Stomach (tissue), 9 donors: Measurements from ENCODE around the gene PSMB8. TPM values are rescaled to one million over a fixed set of nuclear protein-coding genes. Genes with fewer than 3 reads are reported as not detected.

Experiments used
- DNase-seq, 2 donors: peaks; one replicate each; pipeline versions ENCODE4 v3.0.0 to v3.0.0-alpha.2; 2013 to 2019
- H3K27ac ChIP-seq, 5 donors: fragments of 200-600 bp in 4 of 5; sonication (generic) in 4 of 5; one replicate each; pipeline ENCODE4 v1.5.1; 2013 to 2019; ENCODE audit warnings: mild to moderate bottlenecking in 1 of 5, moderate library complexity in 1 of 5
- H3K27me3 ChIP-seq, 3 donors: fragments of 200-600 bp; sonication (generic); one replicate each; pipeline ENCODE4 v1.5.1; 2017 to 2019; ENCODE audit warnings: mixed run types in 1 of 3
- H3K36me3 ChIP-seq, 4 donors: fragments of 200-600 bp; sonication (generic); 1 replicate in 3 of 4; 2 replicates in 1 of 4; pipeline ENCODE4 v1.5.1; 2016 to 2019
- H3K4me1 ChIP-seq, 4 donors: fragments of 200-600 bp; sonication (generic); one replicate each; pipeline ENCODE4 v1.5.1; 2016 to 2019
- H3K4me3 ChIP-seq, 4 donors: fragments of 200-600 bp; sonication (generic) in 3 of 4; one replicate each; pipeline ENCODE4 v1.5.1; 2016 to 2019; ENCODE audit warnings: mild to moderate bottlenecking in 1 of 4
- H3K9me3 ChIP-seq, 4 donors: fragments of 200-600 bp; sonication (generic); one replicate each; pipeline ENCODE4 v1.5.1; 2016 to 2019
- CTCF ChIP-seq, 7 experiments: fragments of 450-650 bp in 4 of 7; fragments of 200-600 bp in 3 of 7; sonication (generic) in 3 of 7; IDR thresholded peaks; one replicate each; pipeline ENCODE4 v1.5.1; 2016 to 2019; ENCODE audit warnings: antibody characterized with exemption in 7 of 7, control low read depth in 2 of 7, mild to moderate bottlenecking in 1 of 7
- EP300 ChIP-seq: sonication (generic); formaldehyde crosslinking; IDR thresholded peaks from one replicate; pipeline ENCODE4 v1.6.1; 2017; ENCODE audit warnings: antibody characterized with exemption
- POLR2A ChIP-seq, 4 donors: fragments of 450-650 bp; IDR thresholded peaks; one replicate each; pipeline ENCODE4 v1.6.1; 2016; ENCODE audit warnings: antibody characterized with exemption in 4 of 4, control low read depth in 2 of 4, mild to moderate bottlenecking in 1 of 4, moderate library complexity in 1 of 4
- POLR2AphosphoS5 ChIP-seq, 3 donors: sonication (generic); formaldehyde crosslinking; IDR thresholded peaks; one replicate each; pipeline ENCODE4 v1.6.1; 2016; ENCODE audit warnings: antibody characterized with exemption in 3 of 3
- WGBS, 5 donors: extraction: QIAGEN DNeasy Blood & Tissue Kit in 3 of 5; methylation state at CpG; one replicate each; pipeline versions ENCODE4 v1.1.5 to v1.1.7; 2013 to 2018; 5-methylcytosine and 5-hydroxymethylcytosine counted together
- intact Hi-C: fragments of 100-400 bp; cut with DNase I; formaldehyde crosslinking; loops from one replicate; pipeline ENCODE4 v1.15.1; 2023; ENCODE audit warnings: low total_unique reads
- polyA plus RNA-seq, 3 donors: library from polyadenylated mRNA; stranded (reverse); fragments of 200-250 nt; gene quantifications; one replicate each; pipeline ENCODE4 v1.2.3, GENCODE V29; 2013
- total RNA-seq, 5 donors: library from RNA; depleted of rRNA; stranded (reverse); fragments of >200 nt; gene quantifications; one replicate each; pipeline versions ENCODE4 v1.1.0 to v1.2.3, GENCODE V29; 2014 to 2016
- donor health status: healthy with polysubstance abuse.
- donor health status: Bipolar disorder and iron deficiency.
- donor health status: healthy.

The PSMB8 gene
- total and polyA plus RNA-seq, 8 donors, result 2.7 to 177 (median 25.4) TPM

- no peaks in the 10 kb centered on the region for H3K9me3 ChIP-seq
- H3K4me1 ChIP-seq, result no peaks in the 10 kb centered on the region
- no peak overlapping the region for H3K27ac ChIP-seq
- 51 to 66% (median 59%) methylated on average over 3 of the region's 3 CpGs for WGBS, 5 donors
- DNase-seq, result no peak
- no peaks in the 10 kb centered on the region for H3K27me3 ChIP-seq
- H3K36me3 ChIP-seq, result no peaks in the 10 kb centered on the region
- no peak for TF ChIP-seq POLR2AphosphoS5 (IDR thresholded peaks at IDR 0.05)
- no peak for TF ChIP-seq EP300
- no peak for TF ChIP-seq POLR2A (IDR thresholded peaks at IDR 0.05)
- no peak for TF ChIP-seq CTCF (IDR thresholded peaks at IDR 0.05)
- intact Hi-C loops, result no loop called here
- no peak overlapping the region for H3K4me3 ChIP-seq
Measured at GRCh38 chr6:32819729-32820128, 24.1 kb downstream of the PSMB8 start.

- intact Hi-C loops, result no loop called here
- Histone ChIP-seq H3K27ac (no peak overlapping the region), H3K9me3 (no peaks in the 10 kb centered on the region), H3K27me3 (no peaks in the 10 kb centered on the region), H3K4me3 (no peak overlapping the region), H3K36me3 (no peaks in the 10 kb centered on the region), H3K4me1 (no peaks in the 10 kb centered on the region)
- no peak for TF ChIP-seq CTCF (IDR thresholded peaks at IDR 0.05)
- no peak for TF ChIP-seq POLR2AphosphoS5 (IDR thresholded peaks at IDR 0.05)
- no peak for TF ChIP-seq EP300
- TF ChIP-seq POLR2A (IDR thresholded peaks at IDR 0.05), result no peak
- no peak for DNase-seq
- WGBS, 5 donors, result 56 to 72% (median 70%) methylated on average over 2 of the region's 2 CpGs
Measured at GRCh38 chr6:32818867-32819266, 25.0 kb downstream of the PSMB8 start.

- Histone ChIP-seq H3K36me3 (no peaks in the 10 kb centered on the region), H3K27ac (peak within 1 kb of the TSS in 1 of 5 donors; percentile 45), H3K27me3 (peaks cover 0 to 9% (median 0%) of the 10 kb centered on the region in 3 donors), H3K4me3 (peak within 1 kb of the TSS in 1 of 4 donors; percentile 3), H3K9me3 (no peaks in the 10 kb centered on the region), H3K4me1 (no peaks in the 10 kb centered on the region)
- TF ChIP-seq EP300, result no peak
- TF ChIP-seq POLR2A (IDR thresholded peaks at IDR 0.05), result no peak
- TF ChIP-seq CTCF (IDR thresholded peaks at IDR 0.05), result no peak
- TF ChIP-seq POLR2AphosphoS5 (IDR thresholded peaks at IDR 0.05), result no peak
- 31 to 66% (median 42%) methylated on average over 3 of the region's 3 CpGs for WGBS, 5 donors
- intact Hi-C loops, result no loop called here
- peak in 1 of 2 donors; percentile 42 for DNase-seq
Measured at GRCh38 chr6:32816746-32817204, 27.1 kb downstream of the PSMB8 start, which contains the start of gene HLA-DOB. HLA-DOB (minus strand) TSS chr6:32817002; CDS start chr6:32816951, 51 bp downstream.

GRCh38 chr6:32815996-32816395, 27.9 kb downstream of the PSMB8 start:
- Histone ChIP-seq H3K9me3 (no peaks in the 10 kb centered on the region), H3K27ac (peak overlapping the region in 1 of 5 donors; percentile 45), H3K4me1 (no peaks in the 10 kb centered on the region), H3K36me3 (no peaks in the 10 kb centered on the region), H3K4me3 (no peak overlapping the region), H3K27me3 (peaks cover 0 to 9% (median 0%) of the 10 kb centered on the region in 3 donors)
- TF ChIP-seq POLR2AphosphoS5 (IDR thresholded peaks at IDR 0.05), result no peak
- no peak for TF ChIP-seq CTCF (IDR thresholded peaks at IDR 0.05)
- TF ChIP-seq EP300, result no peak
- TF ChIP-seq POLR2A (IDR thresholded peaks at IDR 0.05), result no peak
- intact Hi-C loops, result no loop called here
- no peak for DNase-seq
- WGBS, 5 donors, result 83 to 95% (median 86%) methylated on average over 2 of the region's 2 CpGs
